RPMI7951 (cell line): ENCODE data around the gene PAFAH2. TPM values are rescaled to one million over a fixed set of nuclear protein-coding genes. Genes with fewer than 3 reads are reported as not detected.

Experiments
- total RNA-seq: library from RNA; depleted of rRNA; stranded (reverse); fragments of >200 nt; shearing (Covaris generic); gene quantifications from 2 replicates; pipeline ENCODE4 v1.2.3, GENCODE V29; 2014; rRNA removed

Gene PAFAH2
- total RNA-seq, 1 experiment from 2014 or later = 8.4 TPM

Other genes starting within 250 kb of the PAFAH2 start
- gene SELENON, start 197.9 kb downstream of the PAFAH2 start, total RNA-seq = 41.3 and 43.5 TPM in 2 replicates
- gene MTFR1L, start 178.1 kb downstream of the PAFAH2 start, total RNA-seq = 54.4 and 56.4 TPM in 2 replicates
- gene AUNIP, start 138.6 kb downstream of the PAFAH2 start, total RNA-seq = 8.7 and 10.0 TPM in 2 replicates
- gene PAQR7, start 122.4 kb downstream of the PAFAH2 start, total RNA-seq = 3.2 and 5.0 TPM in 2 replicates
- gene STMN1, start 91.6 kb downstream of the PAFAH2 start, total RNA-seq = 341 and 495 TPM in 2 replicates
- 2.2 and 4.1 TPM in 2 replicates for gene EXTL1, start 23.7 kb upstream of the PAFAH2 start, total RNA-seq
- gene SLC30A2, start 48.1 kb upstream of the PAFAH2 start, total RNA-seq = not detected in 2 replicates
- gene TRIM63, start 69.6 kb upstream of the PAFAH2 start, total RNA-seq = 0.12 TPM in 1 of 2 replicates, not detected in the other
- gene PDIK1L, start 113.8 kb upstream of the PAFAH2 start, total RNA-seq = 10.6 and 11.5 TPM in 2 replicates
- not detected in 2 replicates for gene FAM110D, start 161.0 kb upstream of the PAFAH2 start, total RNA-seq
- not detected in 2 replicates for gene C1orf232, start 170.9 kb upstream of the PAFAH2 start, total RNA-seq
- gene ZNF593, start 171.8 kb upstream of the PAFAH2 start, total RNA-seq = 26.4 and 32.1 TPM in 2 replicates
- gene ZNF593OS, start 173.8 kb upstream of the PAFAH2 start, total RNA-seq = not detected in 2 replicates
- under 0.01 and 0.12 TPM in 2 replicates for gene CNKSR1, start 179.4 kb upstream of the PAFAH2 start, total RNA-seq
- gene CATSPER4, start 192.5 kb upstream of the PAFAH2 start, total RNA-seq = not detected in 2 replicates
- 27.8 and 30.5 TPM in 2 replicates for gene CEP85, start 236.1 kb upstream of the PAFAH2 start, total RNA-seq